ENCODE results near the gene SH3GL1. TPM values are rescaled to one million over a fixed set of nuclear protein-coding genes. Genes with fewer than 3 reads are reported as not detected.

SH3GL1 gene
- total RNA-seq, 1 donor from 2014 or later, result 95.3 TPM

GRCh38 chr19:4390017-4390566 is 10.3 kb downstream of the SH3GL1 start:
- no peaks in the 10 kb centered on the region for H3K27me3 Mint-ChIP-seq (ENCODE audit: low read depth)
- TF ChIP-seq CTCF (conservative IDR thresholded peaks at IDR 0.05), result no peak
- peak overlapping the region; percentile 29 for H3K4me3 Mint-ChIP-seq
- DNase-seq (ENCODE audit: low read depth, low spot score), result no peak
- no peaks in the 10 kb centered on the region for H3K9me3 Mint-ChIP-seq
- no peaks in the 10 kb centered on the region for H3K36me3 Mint-ChIP-seq (ENCODE audit: low read depth)
- H3K27ac Mint-ChIP-seq (ENCODE audit: unreplicated experiment), result peak overlapping the region; percentile 37
- H3K4me1 Mint-ChIP-seq, result peaks cover 77% of the 10 kb centered on the region

- no peak for TF ChIP-seq CTCF (conservative IDR thresholded peaks at IDR 0.05)
- Mint-ChIP-seq H3K27ac (ENCODE audit: unreplicated experiment) (no peak overlapping the region), H3K27me3 (ENCODE audit: low read depth) (no peaks in the 10 kb centered on the region), H3K4me1 (peaks cover 72% of the 10 kb centered on the region), H3K36me3 (ENCODE audit: low read depth) (no peaks in the 10 kb centered on the region), H3K4me3 (no peak overlapping the region), H3K9me3 (no peaks in the 10 kb centered on the region)
- no peak for DNase-seq (ENCODE audit: low read depth, low spot score)
These were observed 10.8 kb downstream of the SH3GL1 start for GRCh38 chr19:4389511-4390016.

- Mint-ChIP-seq H3K27ac (ENCODE audit: unreplicated experiment) (no peak overlapping the region), H3K4me3 (no peak overlapping the region), H3K36me3 (ENCODE audit: low read depth) (no peaks in the 10 kb centered on the region), H3K27me3 (ENCODE audit: low read depth) (no peaks in the 10 kb centered on the region), H3K4me1 (peaks cover 66% of the 10 kb centered on the region), H3K9me3 (no peaks in the 10 kb centered on the region)
- DNase-seq (ENCODE audit: low read depth, low spot score), result no peak
- TF ChIP-seq CTCF (conservative IDR thresholded peaks at IDR 0.05), result no peak
These were observed 11.3 kb downstream of the SH3GL1 start for GRCh38 chr19:4389064-4389375.

- peak overlapping the region; percentile 84 for H3K27ac Mint-ChIP-seq (ENCODE audit: unreplicated experiment)
- no peaks in the 10 kb centered on the region for H3K27me3 Mint-ChIP-seq (ENCODE audit: low read depth)
- H3K36me3 Mint-ChIP-seq (ENCODE audit: low read depth), result no peaks in the 10 kb centered on the region
- TF ChIP-seq CTCF (conservative IDR thresholded peaks at IDR 0.05), result no peak
- peak overlapping the region; percentile 65 for H3K4me3 Mint-ChIP-seq
- H3K4me1 Mint-ChIP-seq, result peaks cover 63% of the 10 kb centered on the region
- no peaks in the 10 kb centered on the region for H3K9me3 Mint-ChIP-seq
- no peak for DNase-seq (ENCODE audit: low read depth, low spot score)
These were observed 11.8 kb downstream of the SH3GL1 start for GRCh38 chr19:4388337-4389063.

- Mint-ChIP-seq H3K4me1 (peaks cover 48% of the 10 kb centered on the region), H3K36me3 (ENCODE audit: low read depth) (no peaks in the 10 kb centered on the region), H3K4me3 (peak overlapping the region; percentile 19), H3K27ac (ENCODE audit: unreplicated experiment) (no peak overlapping the region), H3K9me3 (no peaks in the 10 kb centered on the region), H3K27me3 (ENCODE audit: low read depth) (no peaks in the 10 kb centered on the region)
- no peak for DNase-seq (ENCODE audit: low read depth, low spot score)
- TF ChIP-seq CTCF (conservative IDR thresholded peaks at IDR 0.05), result peak; percentile 24
These were observed 14.1 kb downstream of the SH3GL1 start for GRCh38 chr19:4386041-4386782.
